HG02588 (cell line): ENCODE results near the gene PCDHGC5.

Experiments used
- ATAC-seq: cut with Tn5 transposase; IDR thresholded peaks from one replicate; pipeline ENCODE4 v1.9.1; 2021; ENCODE audit warnings: mild to moderate bottlenecking, moderate library complexity; ENCODE audit not compliant: unreplicated experiment

PCDHGC5 gene

GRCh38 chr5:141490771-141491170 lies 1.9 kb downstream of the PCDHGC5 start:
- ATAC-seq: no peak

- ATAC-seq: peak; percentile 9
These were observed 2.7 kb downstream of the PCDHGC5 start for GRCh38 chr5:141491323-141492167.

GRCh38 chr5:141492168-141492885 lies 3.4 kb downstream of the PCDHGC5 start:
- peak; percentile 58 for ATAC-seq

GRCh38 chr5:141493500-141494422 lies 4.9 kb downstream of the PCDHGC5 start:
- no peak for ATAC-seq

- no peak for ATAC-seq
These were observed 6.0 kb downstream of the PCDHGC5 start for GRCh38 chr5:141494761-141495452.

GRCh38 chr5:141495453-141495811 lies 6.6 kb downstream of the PCDHGC5 start:
- no peak for ATAC-seq

- no peak for ATAC-seq
These were observed 7.2 kb downstream of the PCDHGC5 start for GRCh38 chr5:141496038-141496437.

GRCh38 chr5:141501761-141502160 lies 12.9 kb downstream of the PCDHGC5 start:
- ATAC-seq: no peak

GRCh38 chr5:141503681-141504080 lies 14.8 kb downstream of the PCDHGC5 start:
- ATAC-seq: no peak

GRCh38 chr5:141504216-141504615 lies 15.3 kb downstream of the PCDHGC5 start:
- no peak for ATAC-seq

GRCh38 chr5:141506381-141507155 lies 17.7 kb downstream of the PCDHGC5 start:
- ATAC-seq: no peak

- peak; percentile 36 for ATAC-seq
These were observed 18.7 kb downstream of the PCDHGC5 start for GRCh38 chr5:141507387-141508091.

- no peak for ATAC-seq
These were observed 19.5 kb downstream of the PCDHGC5 start for GRCh38 chr5:141508440-141508797.

GRCh38 chr5:141508798-141509611 lies 20.1 kb downstream of the PCDHGC5 start:
- no peak for ATAC-seq

- no peak for ATAC-seq
These were observed 21.3 kb downstream of the PCDHGC5 start for GRCh38 chr5:141510160-141510559.

GRCh38 chr5:141510850-141511601 lies 22.1 kb downstream of the PCDHGC5 start:
- peak; percentile 31 for ATAC-seq

- ATAC-seq: no peak
These were observed 23.0 kb downstream of the PCDHGC5 start for GRCh38 chr5:141511771-141512325.
